H9 (cell line): Measurements from ENCODE around the gene NOX5. TPM values are rescaled to one million over a fixed set of nuclear protein-coding genes. Genes with fewer than 3 reads are reported as not detected.

Experiments used
- DNase-seq: peaks from one replicate; pipeline ENCODE4 v3.0.0-alpha.2; 2017
- H2AFZ ChIP-seq: one replicate; pipeline ENCODE4 v1.6.1; 2013; ENCODE audit warnings: mild to moderate bottlenecking, low read length, control low read depth, moderate library complexity
- H2AK5ac ChIP-seq: 2 replicates; pipeline ENCODE4 v1.6.1; 2013; ENCODE audit warnings: low read length, control low read depth, mixed read lengths; ENCODE audit not compliant: insufficient read length
- H2BK120ac ChIP-seq: one replicate; pipeline ENCODE4 v1.6.1; 2013; ENCODE audit warnings: low read depth, mild to moderate bottlenecking, low read length, control low read depth, inconsistent platforms; ENCODE audit not compliant: poor library complexity, severe bottlenecking
- H2BK12ac ChIP-seq: 2 replicates; pipeline ENCODE4 v1.6.1; 2013; ENCODE audit warnings: low read length, control low read depth, mixed read lengths, low read depth; ENCODE audit not compliant: insufficient read length
- H2BK15ac ChIP-seq: 2 replicates; pipeline ENCODE4 v1.6.1; 2013; ENCODE audit warnings: low read depth, low read length, control low read depth
- H2BK20ac ChIP-seq: one replicate; pipeline ENCODE4 v1.6.1; 2013; ENCODE audit warnings: low read depth, mild to moderate bottlenecking, low read length, control low read depth, inconsistent platforms; ENCODE audit not compliant: poor library complexity, severe bottlenecking
- H2BK5ac ChIP-seq: 2 replicates; pipeline ENCODE4 v1.6.1; 2013; ENCODE audit warnings: low read length, control low read depth, mixed read lengths; ENCODE audit not compliant: insufficient read length
- H3K14ac ChIP-seq: 2 replicates; pipeline ENCODE4 v1.6.1; 2013; ENCODE audit warnings: low read length, control low read depth; ENCODE audit not compliant: insufficient read depth
- H3K18ac ChIP-seq: 2 replicates; pipeline ENCODE4 v1.6.1; 2013; ENCODE audit warnings: low read depth, mild to moderate bottlenecking, mixed read lengths, low read length, control low read depth; ENCODE audit not compliant: insufficient read length
- H3K23ac ChIP-seq: 2 replicates; pipeline ENCODE4 v1.6.1; 2013; ENCODE audit warnings: low read length, control low read depth, mixed read lengths, low read depth; ENCODE audit not compliant: insufficient read length
- H3K23me2 ChIP-seq: 2 replicates; pipeline ENCODE4 v1.6.1; 2013; ENCODE audit warnings: low read depth, mild to moderate bottlenecking, mixed read lengths, low read length, control low read depth; ENCODE audit not compliant: insufficient read length, poor library complexity, severe bottlenecking
- H3K27ac ChIP-seq: 2 replicates; pipeline ENCODE4 v1.5.1; 2013; ENCODE audit warnings: low read length, control low read depth, mixed read lengths, low read depth; ENCODE audit not compliant: insufficient read length
- H3K27me3 ChIP-seq: 2 replicates; pipeline ENCODE4 v1.6.1; 2013; ENCODE audit warnings: low read length, control low read depth, inconsistent platforms; ENCODE audit not compliant: insufficient read depth
- H3K4ac ChIP-seq: 2 replicates; pipeline ENCODE4 v1.6.1; 2013; ENCODE audit warnings: low read depth, mild to moderate bottlenecking, control low read depth, inconsistent platforms, low read length, moderate library complexity
- H3K4me1 ChIP-seq: 2 replicates; pipeline ENCODE4 v1.6.1; 2013; ENCODE audit warnings: low read length, control low read depth, inconsistent platforms; ENCODE audit not compliant: insufficient read depth
- H3K4me2 ChIP-seq: 2 replicates; pipeline ENCODE4 v1.6.1; 2013; ENCODE audit warnings: low read length, control low read depth, mixed read lengths; ENCODE audit not compliant: insufficient read length, insufficient read depth
- H3K56ac ChIP-seq: 2 replicates; pipeline ENCODE4 v1.6.1; 2013; ENCODE audit warnings: low read depth, mild to moderate bottlenecking, mixed read lengths, low read length, control low read depth; ENCODE audit not compliant: insufficient read length
- H3K79me1 ChIP-seq: 2 replicates; pipeline ENCODE4 v1.6.1; 2013; ENCODE audit warnings: low read depth, mild to moderate bottlenecking, moderate library complexity, low read length, control low read depth, inconsistent platforms; ENCODE audit not compliant: insufficient read depth, poor library complexity, severe bottlenecking
- H3K79me2 ChIP-seq: 2 replicates; pipeline ENCODE4 v1.6.1; 2013; ENCODE audit warnings: low read length, control low read depth, inconsistent platforms; ENCODE audit not compliant: insufficient read depth
- H3K9ac ChIP-seq: 2 replicates; pipeline ENCODE4 v1.6.1; 2013; ENCODE audit warnings: low read length, control low read depth, mixed read lengths; ENCODE audit not compliant: insufficient read length; ENCODE audit errors: extremely low read depth
- H3K9me3 ChIP-seq: one replicate; pipeline ENCODE4 v1.6.1; 2013; ENCODE audit warnings: low read depth, low read length, inconsistent platforms; ENCODE audit not compliant: control insufficient read depth
- H3T11ph ChIP-seq: one replicate; pipeline ENCODE4 v1.6.1; 2013; ENCODE audit warnings: mild to moderate bottlenecking, low read length, control low read depth, inconsistent platforms
- H4K20me1 ChIP-seq: one replicate; pipeline ENCODE4 v1.6.1; 2013; ENCODE audit not compliant: control insufficient read depth, insufficient read length, insufficient read depth
- H4K5ac ChIP-seq: 2 replicates; pipeline ENCODE4 v1.6.1; 2013; ENCODE audit warnings: low read depth, mild to moderate bottlenecking, mixed read lengths, low read length, control low read depth; ENCODE audit not compliant: insufficient read length
- H4K8ac ChIP-seq: replicated peaks from 2 replicates; pipeline ENCODE4 v1.6.1; 2013; ENCODE audit warnings: low read length, control low read depth, mixed read lengths, low read depth; ENCODE audit not compliant: insufficient read length
- H4K91ac ChIP-seq: 2 replicates; pipeline ENCODE4 v1.6.1; 2013; ENCODE audit warnings: low read depth, mild to moderate bottlenecking, moderate library complexity, mixed read lengths, low read length, control low read depth; ENCODE audit not compliant: insufficient read length
- H3K27ac Mint-ChIP-seq, 3 experiments: 2 replicates in 2 of 3; 3 replicates in 1 of 3; pipeline ENCODE4 v1.8.0; 2020 to 2021; ENCODE audit warnings: mixed read lengths in 3 of 3, mild to moderate bottlenecking in 1 of 3, moderate library complexity in 1 of 3
- H3K27me3 Mint-ChIP-seq: 2 replicates; pipeline ENCODE4 v1.8.0; 2021; ENCODE audit warnings: low read depth, mild to moderate bottlenecking, moderate library complexity, mixed read lengths
- H3K36me3 Mint-ChIP-seq, 3 experiments: 2 replicates in 2 of 3; 3 replicates in 1 of 3; pipeline ENCODE4 v1.8.0; 2020 to 2021; ENCODE audit warnings: low read depth in 3 of 3, mixed read lengths in 3 of 3; ENCODE audit not compliant: insufficient read depth in 1 of 3
- H3K4me1 Mint-ChIP-seq, 2 experiments: 2 replicates each; pipeline ENCODE4 v1.8.0; 2020; ENCODE audit warnings: mixed read lengths in 2 of 2
- H3K4me3 Mint-ChIP-seq, 2 experiments: 2 replicates in 1 of 2; 3 replicates in 1 of 2; pipeline ENCODE4 v1.8.0; 2020 to 2021; ENCODE audit warnings: mild to moderate bottlenecking in 2 of 2, mixed read lengths in 2 of 2, moderate library complexity in 1 of 2
- H3K9me3 Mint-ChIP-seq, 2 experiments: 2 replicates in 1 of 2; 3 replicates in 1 of 2; pipeline ENCODE4 v1.8.0; 2020; ENCODE audit warnings: mild to moderate bottlenecking in 2 of 2, mixed read lengths in 2 of 2, moderate library complexity in 1 of 2
- WGBS: extraction: QIAGEN DNeasy Blood & Tissue Kit; methylation state at CpG from one replicate; pipeline ENCODE4 v1.1.7; 2013; ENCODE audit warnings: missing lambda C conversion rate, low lambda C conversion rate, mixed read lengths; ENCODE audit not compliant: insufficient read length; ENCODE audit errors: extremely low coverage; 5-methylcytosine and 5-hydroxymethylcytosine counted together
- total RNA-seq: library from RNA; stranded (reverse); gene quantifications from 2 replicates; pipeline ENCODE4 v1.2.1, GENCODE V29; 2021
- TF ChIP-seq, protein P1 (sequence below): fragments of 200-600 bp; sonication (generic); conservative IDR thresholded peaks from 3 replicates; pipeline ENCODE4 v1.8.0; 2021; ENCODE audit warnings: antibody characterized with exemption, mild to moderate bottlenecking

NOX5 gene
- total RNA-seq, 1 experiment from 2014 or later, result 0.04 TPM

DNA sequence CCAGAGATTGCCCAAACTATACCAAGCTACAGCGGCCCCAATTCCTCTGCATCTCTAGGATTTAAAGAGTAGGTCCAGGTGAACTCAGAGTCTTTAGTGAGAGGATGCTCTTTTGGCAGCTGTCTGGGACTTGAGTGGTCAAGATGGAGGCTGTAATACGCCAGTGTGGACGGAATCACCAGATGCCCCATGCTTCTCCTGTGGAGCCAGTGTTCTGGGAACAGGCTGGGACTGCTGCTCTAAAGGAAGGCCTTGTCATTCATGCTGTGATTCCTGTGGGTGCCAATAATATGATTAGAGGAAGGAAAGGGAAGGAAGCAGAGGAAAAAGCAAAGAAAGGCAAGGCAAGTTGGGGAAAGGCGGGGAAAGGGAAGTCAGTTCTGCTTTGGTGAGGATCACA is 17.4 kb upstream of the NOX5 start:
- Histone ChIP-seq H3K18ac (no peak overlapping the region), H3K56ac (no peak overlapping the region), H4K5ac (no peak overlapping the region), H3K4me1 (peaks cover 15% of the 10 kb centered on the region; the same call in 1 of the 2 replicates), H3K79me2 (no peaks in the 10 kb centered on the region), H2AFZ (no peak overlapping the region), H2BK120ac (no peak overlapping the region), H3K14ac (no peak overlapping the region), H3K79me1 (no peaks in the 10 kb centered on the region), H2BK12ac (no peak overlapping the region), H3K9me3 (no peaks in the 10 kb centered on the region), H3K9ac (no peak overlapping the region), H4K91ac (no peak overlapping the region), H3K4ac (no peak overlapping the region), H4K8ac (no peak overlapping the region), H3K23me2 (no peaks in the 10 kb centered on the region), H3K4me2 (no peak overlapping the region), H3K27ac (no peak overlapping the region), H3K27me3 (no peaks in the 10 kb centered on the region), H2AK5ac (no peak overlapping the region), H2BK5ac (no peak overlapping the region), H4K20me1 (no peaks in the 10 kb centered on the region), H3T11ph (no peak overlapping the region), H3K23ac (no peak overlapping the region), H2BK20ac (no peak overlapping the region), H2BK15ac (no peak overlapping the region)
- Mint-ChIP-seq H3K36me3 (no peaks in the 10 kb centered on the region), H3K4me1 (peaks cover 48 to 51% of the 10 kb centered on the region in 2 experiments), H3K9me3 (no peaks in the 10 kb centered on the region; a peak in 1 of 5 replicates), H3K27me3 (peaks cover 3% of the 10 kb centered on the region; the same call in 1 of the 2 replicates), H3K4me3 (no peak overlapping the region), H3K27ac (no peak overlapping the region)
- TF ChIP-seq, protein P1, sequence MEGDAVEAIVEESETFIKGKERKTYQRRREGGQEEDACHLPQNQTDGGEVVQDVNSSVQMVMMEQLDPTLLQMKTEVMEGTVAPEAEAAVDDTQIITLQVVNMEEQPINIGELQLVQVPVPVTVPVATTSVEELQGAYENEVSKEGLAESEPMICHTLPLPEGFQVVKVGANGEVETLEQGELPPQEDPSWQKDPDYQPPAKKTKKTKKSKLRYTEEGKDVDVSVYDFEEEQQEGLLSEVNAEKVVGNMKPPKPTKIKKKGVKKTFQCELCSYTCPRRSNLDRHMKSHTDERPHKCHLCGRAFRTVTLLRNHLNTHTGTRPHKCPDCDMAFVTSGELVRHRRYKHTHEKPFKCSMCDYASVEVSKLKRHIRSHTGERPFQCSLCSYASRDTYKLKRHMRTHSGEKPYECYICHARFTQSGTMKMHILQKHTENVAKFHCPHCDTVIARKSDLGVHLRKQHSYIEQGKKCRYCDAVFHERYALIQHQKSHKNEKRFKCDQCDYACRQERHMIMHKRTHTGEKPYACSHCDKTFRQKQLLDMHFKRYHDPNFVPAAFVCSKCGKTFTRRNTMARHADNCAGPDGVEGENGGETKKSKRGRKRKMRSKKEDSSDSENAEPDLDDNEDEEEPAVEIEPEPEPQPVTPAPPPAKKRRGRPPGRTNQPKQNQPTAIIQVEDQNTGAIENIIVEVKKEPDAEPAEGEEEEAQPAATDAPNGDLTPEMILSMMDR, result no peak
- DNase-seq, result no peak
- WGBS, result no CpG with 5 or more reads among the region's 4 CpGs
